HepG2 (cell line): ENCODE data around the gene ZNF443. TPM values are rescaled to one million over a fixed set of nuclear protein-coding genes. Genes with fewer than 3 reads are reported as not detected.

Experiments used
- ATAC-seq: fragments of 200-7000 bp; cut with Tn5 transposase; 3 replicates; pipeline ENCODE4 v1.9.1; 2020; ENCODE audit warnings: mild to moderate bottlenecking, moderate library complexity
- BruUV-seq: library from RNA; stranded (reverse); fragments of 400-500 nt; replicated peaks from 2 replicates; lab custom pipeline; 2021; lab: Mats Ljungman, UMichigan
- CTCF ChIA-PET: fragments of 300-600 bp; formaldehyde crosslinking; extraction: SDS; loops from one replicate; lab custom pipeline; 2021; ENCODE audit warnings: low total read pairs, inconsistent platforms, low intra/inter-chr PET ratio; lab: Yijun Ruan, JAX
- POLR2A ChIA-PET: fragments of 350-600 bp; sonication (Branson Sonifier 250); formaldehyde crosslinking; loops from one replicate; lab custom pipeline; 2020; ENCODE audit warnings: antibody characterized with exemption, inconsistent platforms; lab: Yijun Ruan, JAX
- DNase-seq: peaks from one replicate; pipeline ENCODE4 v3.0.0-alpha.2; 2015; ENCODE audit warnings: low spot score
- FAIRE-seq: peaks from 3 replicates; lab custom pipeline; 2011; peaks lifted over from hg19 to GRCh38; lab: Jason Lieb, UNC
- H2AFZ ChIP-seq: one replicate; pipeline ENCODE4 v1.6.1; 2011; ENCODE audit warnings: low read length, inconsistent platforms
- H3K27ac ChIP-seq: fragments of 300-600 bp; 3 replicates; pipeline ENCODE4 v1.8.0; 2011; ENCODE audit warnings: mixed run types, mild to moderate bottlenecking, mixed read lengths, low read length, inconsistent platforms; ENCODE audit not compliant: insufficient read depth; ENCODE audit errors: extremely low read length
- H3K27me3 ChIP-seq, 2 experiments: fragments of 200-600 bp in 1 of 2; 2 replicates in 1 of 2; 3 replicates in 1 of 2; pipeline versions ENCODE4 v1.6.0 to v1.8.0; 2011; ENCODE audit warnings: low read length in 2 of 2, mild to moderate bottlenecking in 2 of 2, moderate library complexity in 2 of 2, inconsistent platforms in 1 of 2; ENCODE audit not compliant: insufficient read depth in 2 of 2, control insufficient read depth in 1 of 2
- H3K36me3 ChIP-seq, 2 experiments: fragments of 200-600 bp in 1 of 2; replicated peaks in 1 of 2; 2 replicates in 1 of 2; 3 replicates in 1 of 2; pipeline versions ENCODE4 v1.5.1 to v1.8.0; 2011; ENCODE audit warnings: low read length in 2 of 2, inconsistent platforms in 1 of 2; ENCODE audit not compliant: insufficient read depth in 2 of 2, control insufficient read depth in 1 of 2
- H3K4me1 ChIP-seq: 2 replicates; pipeline ENCODE4 v1.5.1; 2012; ENCODE audit warnings: low read length, inconsistent platforms; ENCODE audit not compliant: insufficient read depth
- H3K4me2 ChIP-seq: 2 replicates; pipeline ENCODE4 v1.6.0; 2011; ENCODE audit warnings: low read depth, low read length, inconsistent platforms
- H3K4me3 ChIP-seq, 3 experiments: fragments of 200-600 bp in 1 of 3; sonication (generic), shearing (Covaris generic) in 1 of 3; replicated peaks in 1 of 3; 2 replicates each; pipeline ENCODE4 v1.5.1; 2011 to 2016; ENCODE audit warnings: low read length in 3 of 3, inconsistent platforms in 2 of 3, low read depth in 2 of 3, mild to moderate bottlenecking in 2 of 3, control low read depth in 1 of 3, mixed read lengths in 1 of 3; ENCODE audit not compliant: insufficient read depth in 1 of 3
- H3K79me2 ChIP-seq: one replicate; pipeline ENCODE4 v1.6.1; 2011; ENCODE audit warnings: low read length, inconsistent platforms; ENCODE audit not compliant: insufficient read depth
- H3K9ac ChIP-seq: 2 replicates; pipeline ENCODE4 v1.6.0; 2011; ENCODE audit warnings: mild to moderate bottlenecking, low read depth, low read length, inconsistent platforms; ENCODE audit not compliant: insufficient read depth
- H3K9me3 ChIP-seq: 2 replicates; pipeline ENCODE4 v1.5.1; 2012; ENCODE audit warnings: mild to moderate bottlenecking, low read length
- H4K20me1 ChIP-seq: 2 replicates; pipeline ENCODE4 v1.6.0; 2011; ENCODE audit warnings: inconsistent platforms, mild to moderate bottlenecking, low read length, moderate library complexity; ENCODE audit not compliant: insufficient read depth
- SSRP1 ChIP-seq: IDR thresholded peaks from 2 replicates; pipeline ENCODE4 v1.6.1; 2016; ENCODE audit warnings: control low read depth
- ZNF274 ChIP-seq: sonication (generic); formaldehyde crosslinking; IDR thresholded peaks from 2 replicates; pipeline ENCODE4 v1.5.1; 2020; ENCODE audit warnings: mild to moderate bottlenecking, missing genetic modification reagents
- ZNF709 ChIP-seq: sonication (generic); formaldehyde crosslinking; IDR thresholded peaks from 2 replicates; pipeline ENCODE4 v1.5.0; 2020; ENCODE audit warnings: mild to moderate bottlenecking, missing genetic modification reagents
- WGBS: methylation state at CpG from one replicate; pipeline ENCODE4 v1.1.6; 2017; ENCODE audit warnings: low lambda C conversion rate; 5-methylcytosine and 5-hydroxymethylcytosine counted together
- in situ Hi-C: cut with HindIII; loops from 2 replicates; pipeline ENCODE4 v1.10.0; 2017; ENCODE audit warnings: low pct_unique_long_range_greater_than_20kb; ENCODE audit not compliant: extremely low pct_ligation_motif_present
- intact Hi-C: fragments of 100-400 bp; cut with micrococcal nuclease; formaldehyde crosslinking; loops from one replicate; pipeline ENCODE4 v1.10.0; 2022; ENCODE audit not compliant: unreplicated experiment
- polyA plus RNA-seq, 8 experiments: library from polyadenylated mRNA; depleted of rRNA in 3 of 8; stranded (reverse) in 7 of 8; unstranded in 1 of 8; fragments of >200 nt; fragmentation: Illumina TruSeq in 4 of 8; extraction: Trizol in 4 of 8; gene quantifications; 2 replicates each; pipeline versions ENCODE4 v1.2.1 to v1.2.3, GENCODE V29; 2011 to 2016; ENCODE audit warnings: low read depth in 4 of 8, missing spikeins in 1 of 8, mixed read lengths in 1 of 8; ENCODE audit not compliant: insufficient read depth in 1 of 8
- total RNA-seq, 5 experiments: library from RNA; depleted of rRNA; stranded (reverse); fragments of >200 nt; fragmentation: Illumina TruSeq; extraction: Trizol; gene quantifications; 2 replicates each; pipeline ENCODE4 v1.2.3, GENCODE V29; 2016; ENCODE audit warnings: low read depth in 1 of 5
- TF ChIP-seq, protein P1 (sequence below): IDR thresholded peaks from 2 replicates; pipeline ENCODE4 v1.6.1; 2016; ENCODE audit warnings: missing compliant biosample characterization, missing genetic modification reagents, borderline replicate concordance
- TF ChIP-seq, protein P2 (sequence below): conservative IDR thresholded peaks from 2 replicates; pipeline ENCODE4 v1.6.1; 2018; ENCODE audit warnings: missing genetic modification reagents
- TF ChIP-seq, protein P3 (sequence below): IDR thresholded peaks from 2 replicates; pipeline ENCODE4 v1.6.1; 2016; ENCODE audit warnings: missing compliant biosample characterization, missing genetic modification reagents, borderline replicate concordance

The ZNF443 gene
- total and polyA plus RNA-seq, 2 of the 13 experiments (the other 11 are each of a cell fraction or from before 2014, with no cell fraction given): 3.6 to 19.0 TPM

DNA sequence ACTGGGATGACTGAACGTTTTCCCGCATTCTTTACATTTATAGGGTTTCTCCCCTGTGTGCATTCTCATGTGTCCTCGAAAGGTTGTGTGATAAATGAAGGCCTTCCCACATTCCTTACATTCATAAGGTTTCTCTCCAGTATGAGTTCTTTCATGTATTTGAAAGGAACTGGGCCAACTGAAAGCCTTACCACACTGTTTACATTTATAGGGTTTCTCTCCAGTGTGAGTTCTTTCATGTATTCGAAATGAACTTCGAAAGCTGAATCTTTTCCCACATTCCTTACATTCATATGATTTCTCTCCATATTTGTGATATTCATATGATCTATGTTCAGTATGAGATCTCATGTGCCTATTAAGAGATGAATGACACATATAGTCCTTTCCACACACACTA is 24.4 kb upstream of the ZNF443 start:
- BruUV-seq: no TSS peak
- intact Hi-C loops: no loop called here
- peaks cover 49% of the 10 kb centered on the region for H3K9me3 ChIP-seq
- H3K27ac ChIP-seq: no peak overlapping the region
- no peaks in the 10 kb centered on the region for H4K20me1 ChIP-seq
- no peak overlapping the region for H2AFZ ChIP-seq
- POLR2A ChIA-PET: no interaction called here
- H3K27me3 ChIP-seq: no peaks in the 10 kb centered on the region
- TF ChIP-seq SSRP1 (CRISPR knock-in tag): no peak
- TF ChIP-seq, protein P1, sequence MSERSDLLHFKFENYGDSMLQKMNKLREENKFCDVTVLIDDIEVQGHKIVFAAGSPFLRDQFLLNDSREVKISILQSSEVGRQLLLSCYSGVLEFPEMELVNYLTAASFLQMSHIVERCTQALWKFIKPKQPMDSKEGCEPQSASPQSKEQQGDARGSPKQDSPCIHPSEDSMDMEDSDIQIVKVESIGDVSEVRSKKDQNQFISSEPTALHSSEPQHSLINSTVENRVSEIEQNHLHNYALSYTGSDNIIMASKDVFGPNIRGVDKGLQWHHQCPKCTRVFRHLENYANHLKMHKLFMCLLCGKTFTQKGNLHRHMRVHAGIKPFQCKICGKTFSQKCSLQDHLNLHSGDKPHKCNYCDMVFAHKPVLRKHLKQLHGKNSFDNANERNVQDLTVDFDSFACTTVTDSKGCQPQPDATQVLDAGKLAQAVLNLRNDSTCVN (CRISPR knock-in tag): no peak
- TF ChIP-seq, protein P2, sequence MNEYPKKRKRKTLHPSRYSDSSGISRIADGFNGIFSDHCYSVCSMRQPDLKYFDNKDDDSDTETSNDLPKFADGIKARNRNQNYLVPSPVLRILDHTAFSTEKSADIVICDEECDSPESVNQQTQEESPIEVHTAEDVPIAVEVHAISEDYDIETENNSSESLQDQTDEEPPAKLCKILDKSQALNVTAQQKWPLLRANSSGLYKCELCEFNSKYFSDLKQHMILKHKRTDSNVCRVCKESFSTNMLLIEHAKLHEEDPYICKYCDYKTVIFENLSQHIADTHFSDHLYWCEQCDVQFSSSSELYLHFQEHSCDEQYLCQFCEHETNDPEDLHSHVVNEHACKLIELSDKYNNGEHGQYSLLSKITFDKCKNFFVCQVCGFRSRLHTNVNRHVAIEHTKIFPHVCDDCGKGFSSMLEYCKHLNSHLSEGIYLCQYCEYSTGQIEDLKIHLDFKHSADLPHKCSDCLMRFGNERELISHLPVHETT (CRISPR knock-in tag): no peak
- no peak for TF ChIP-seq ZNF709 (CRISPR knock-in tag)
- TF ChIP-seq, protein P3, sequence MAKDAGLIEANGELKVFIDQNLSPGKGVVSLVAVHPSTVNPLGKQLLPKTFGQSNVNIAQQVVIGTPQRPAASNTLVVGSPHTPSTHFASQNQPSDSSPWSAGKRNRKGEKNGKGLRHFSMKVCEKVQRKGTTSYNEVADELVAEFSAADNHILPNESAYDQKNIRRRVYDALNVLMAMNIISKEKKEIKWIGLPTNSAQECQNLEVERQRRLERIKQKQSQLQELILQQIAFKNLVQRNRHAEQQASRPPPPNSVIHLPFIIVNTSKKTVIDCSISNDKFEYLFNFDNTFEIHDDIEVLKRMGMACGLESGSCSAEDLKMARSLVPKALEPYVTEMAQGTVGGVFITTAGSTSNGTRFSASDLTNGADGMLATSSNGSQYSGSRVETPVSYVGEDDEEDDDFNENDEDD (CRISPR knock-in tag): no peak
- peak; percentile 76; the same call in 1 of the 2 replicates for TF ChIP-seq ZNF274
- no peak for DNase-seq
- WGBS: 83% methylated on average over 5 of the region's 5 CpGs
- no peak overlapping the region for H3K4me3 ChIP-seq
- H3K4me1 ChIP-seq: no peaks in the 10 kb centered on the region
- no peak for FAIRE-seq
- no peaks in the 10 kb centered on the region for H3K79me2 ChIP-seq
- CTCF ChIA-PET: no interaction called here
- no peak overlapping the region for H3K9ac ChIP-seq
- H3K4me2 ChIP-seq: no peak overlapping the region
- ATAC-seq: no peak
- in situ Hi-C loops: no loop called here
- H3K36me3 ChIP-seq: peaks cover 7 to 15% of the 10 kb centered on the region in 2 experiments; a peak in 4 of 5 replicates
